ENCODE measurements around the gene HDHD2. TPM values are rescaled to one million over a fixed set of nuclear protein-coding genes. Genes with fewer than 3 reads are reported as not detected.
A peak's percentile ranks its signal among the peaks of the same experiment; 100 is the strongest.

The HDHD2 gene
- total and polyA plus RNA-seq, 2 of the 13 experiments (the other 11 are each of a cell fraction or from before 2014, with no cell fraction given) = 10.2 to 34.7 TPM

DNA sequence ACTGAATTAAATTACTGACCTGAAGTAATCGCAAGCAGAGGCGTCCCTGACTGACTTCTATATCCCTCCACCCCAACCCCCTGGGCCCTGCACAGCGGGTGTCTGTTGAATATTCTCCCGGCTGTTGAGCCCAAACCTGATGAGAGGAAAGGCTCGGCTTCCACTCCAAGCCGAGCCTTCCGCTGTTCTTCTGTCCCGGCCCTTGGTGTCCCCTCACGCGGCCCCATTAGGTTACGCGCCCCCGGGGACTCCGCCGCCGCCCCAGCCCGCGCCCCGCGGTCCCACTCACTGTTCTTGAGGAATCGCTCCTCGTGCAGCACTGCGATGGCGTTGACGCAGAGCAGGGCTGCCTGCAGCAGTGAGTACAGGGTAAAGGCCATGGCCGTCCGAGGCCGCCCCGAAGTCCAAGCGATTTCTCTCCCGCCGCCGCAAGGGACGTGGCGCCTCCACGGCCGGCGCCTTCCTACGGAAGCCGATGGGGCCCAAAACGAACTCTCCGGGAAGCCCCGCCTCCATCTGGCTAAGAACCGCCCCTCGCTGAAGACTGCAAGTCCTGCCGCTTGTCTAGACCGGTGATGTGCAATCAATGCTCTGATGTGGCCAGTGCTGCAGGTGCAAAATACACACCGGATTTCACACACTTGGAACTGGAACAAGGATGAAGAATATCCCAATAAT, 25.7 kb upstream of the HDHD2 start, which contains the start of gene IER3IP1 (continued):
- TF ChIP-seq, protein P1, sequence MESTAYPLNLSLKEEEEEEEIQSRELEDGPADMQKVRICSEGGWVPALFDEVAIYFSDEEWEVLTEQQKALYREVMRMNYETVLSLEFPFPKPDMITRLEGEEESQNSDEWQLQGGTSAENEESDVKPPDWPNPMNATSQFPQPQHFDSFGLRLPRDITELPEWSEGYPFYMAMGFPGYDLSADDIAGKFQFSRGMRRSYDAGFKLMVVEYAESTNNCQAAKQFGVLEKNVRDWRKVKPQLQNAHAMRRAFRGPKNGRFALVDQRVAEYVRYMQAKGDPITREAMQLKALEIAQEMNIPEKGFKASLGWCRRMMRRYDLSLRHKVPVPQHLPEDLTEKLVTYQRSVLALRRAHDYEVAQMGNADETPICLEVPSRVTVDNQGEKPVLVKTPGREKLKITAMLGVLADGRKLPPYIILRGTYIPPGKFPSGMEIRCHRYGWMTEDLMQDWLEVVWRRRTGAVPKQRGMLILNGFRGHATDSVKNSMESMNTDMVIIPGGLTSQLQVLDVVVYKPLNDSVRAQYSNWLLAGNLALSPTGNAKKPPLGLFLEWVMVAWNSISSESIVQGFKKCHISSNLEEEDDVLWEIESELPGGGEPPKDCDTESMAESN (CRISPR knock-in tag; conservative IDR thresholded peaks at IDR 0.05) = 0 out of 2 replicates have a peak, but pooled peaks have one; percentile 36
- TF ChIP-seq ZSCAN22 (CRISPR knock-in tag; IDR thresholded peaks at IDR 0.05) (no peak), NFYC (CRISPR knock-in tag; IDR thresholded peaks at IDR 0.05) (0 out of 2 replicates have a peak, but pooled peaks have one; percentile 18), SMAD9 (CRISPR knock-in tag; IDR thresholded peaks at IDR 0.05) (peak; percentile 72; the same call in 1 of the 2 replicates), THYN1 (CRISPR knock-in tag; IDR thresholded peaks at IDR 0.05; ENCODE audit: borderline replicate concordance, low read depth) (no peak), SAFB2 (CRISPR knock-in tag; IDR thresholded peaks at IDR 0.05; ENCODE audit: borderline replicate concordance, low read depth) (no peak), KDM6A (CRISPR knock-in tag; IDR thresholded peaks at IDR 0.05; ENCODE audit: low read depth) (no peak), ZNF3 (CRISPR knock-in tag; IDR thresholded peaks at IDR 0.05) (no peak), REL (CRISPR knock-in tag; conservative IDR thresholded peaks at IDR 0.05) (no peak), ZSCAN12 (CRISPR knock-in tag; IDR thresholded peaks at IDR 0.05) (peak; percentile 77; the same call in 1 of the 2 replicates), ZNF143 (CRISPR knock-in tag; IDR thresholded peaks at IDR 0.05) (no peak; the same call in 1 of the 2 replicates), ZSCAN21 (CRISPR knock-in tag; IDR thresholded peaks at IDR 0.05; ENCODE audit: borderline replicate concordance) (peak; percentile 48; the same call in 1 of the 2 replicates), PTBP1 (IDR thresholded peaks at IDR 0.05; ENCODE audit: low read depth, low read length, poor library complexity, severe bottlenecking) (peak; percentile 71), KDM5B (CRISPR knock-in tag; IDR thresholded peaks at IDR 0.05; ENCODE audit: borderline replicate concordance) (peak; percentile 72; the same call in 1 of the 2 replicates), DNMT3B (CRISPR knock-in tag; conservative IDR thresholded peaks at IDR 0.05) (no peak), SNAI1 (CRISPR knock-in tag; IDR thresholded peaks at IDR 0.05; ENCODE audit: borderline replicate concordance) (0 out of 2 replicates have a peak, but pooled peaks have one; percentile 65), GZF1 (CRISPR knock-in tag; IDR thresholded peaks at IDR 0.05) (peak; percentile 63; the same call in 1 of the 2 replicates), ZNF432 (CRISPR knock-in tag; IDR thresholded peaks at IDR 0.05; ENCODE audit: borderline replicate concordance) (no peak)
- TF ChIP-seq, protein P2, sequence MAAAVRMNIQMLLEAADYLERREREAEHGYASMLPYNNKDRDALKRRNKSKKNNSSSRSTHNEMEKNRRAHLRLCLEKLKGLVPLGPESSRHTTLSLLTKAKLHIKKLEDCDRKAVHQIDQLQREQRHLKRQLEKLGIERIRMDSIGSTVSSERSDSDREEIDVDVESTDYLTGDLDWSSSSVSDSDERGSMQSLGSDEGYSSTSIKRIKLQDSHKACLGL (CRISPR knock-in tag; IDR thresholded peaks at IDR 0.05) = peak; percentile 86
- TF ChIP-seq, protein P3, sequence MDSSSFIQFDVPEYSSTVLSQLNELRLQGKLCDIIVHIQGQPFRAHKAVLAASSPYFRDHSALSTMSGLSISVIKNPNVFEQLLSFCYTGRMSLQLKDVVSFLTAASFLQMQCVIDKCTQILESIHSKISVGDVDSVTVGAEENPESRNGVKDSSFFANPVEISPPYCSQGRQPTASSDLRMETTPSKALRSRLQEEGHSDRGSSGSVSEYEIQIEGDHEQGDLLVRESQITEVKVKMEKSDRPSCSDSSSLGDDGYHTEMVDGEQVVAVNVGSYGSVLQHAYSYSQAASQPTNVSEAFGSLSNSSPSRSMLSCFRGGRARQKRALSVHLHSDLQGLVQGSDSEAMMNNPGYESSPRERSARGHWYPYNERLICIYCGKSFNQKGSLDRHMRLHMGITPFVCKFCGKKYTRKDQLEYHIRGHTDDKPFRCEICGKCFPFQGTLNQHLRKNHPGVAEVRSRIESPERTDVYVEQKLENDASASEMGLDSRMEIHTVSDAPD (CRISPR knock-in tag; IDR thresholded peaks at IDR 0.05) = no peak
- TF ChIP-seq, protein P4, sequence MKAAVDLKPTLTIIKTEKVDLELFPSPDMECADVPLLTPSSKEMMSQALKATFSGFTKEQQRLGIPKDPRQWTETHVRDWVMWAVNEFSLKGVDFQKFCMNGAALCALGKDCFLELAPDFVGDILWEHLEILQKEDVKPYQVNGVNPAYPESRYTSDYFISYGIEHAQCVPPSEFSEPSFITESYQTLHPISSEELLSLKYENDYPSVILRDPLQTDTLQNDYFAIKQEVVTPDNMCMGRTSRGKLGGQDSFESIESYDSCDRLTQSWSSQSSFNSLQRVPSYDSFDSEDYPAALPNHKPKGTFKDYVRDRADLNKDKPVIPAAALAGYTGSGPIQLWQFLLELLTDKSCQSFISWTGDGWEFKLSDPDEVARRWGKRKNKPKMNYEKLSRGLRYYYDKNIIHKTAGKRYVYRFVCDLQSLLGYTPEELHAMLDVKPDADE (CRISPR knock-in tag; IDR thresholded peaks at IDR 0.05) = no peak
- TF ChIP-seq, protein P5, sequence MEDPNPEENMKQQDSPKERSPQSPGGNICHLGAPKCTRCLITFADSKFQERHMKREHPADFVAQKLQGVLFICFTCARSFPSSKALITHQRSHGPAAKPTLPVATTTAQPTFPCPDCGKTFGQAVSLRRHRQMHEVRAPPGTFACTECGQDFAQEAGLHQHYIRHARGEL (CRISPR knock-in tag; IDR thresholded peaks at IDR 0.05) = no peak
